HEK293 (cell line): ENCODE data around the gene EIF4G3.
A peak's percentile ranks its signal among the peaks of the same experiment; 100 is the strongest.

ENCODE experiments used
- CTCF ChIA-PET: fragments of 350-600 bp; formaldehyde crosslinking; extraction: SDS; loops from one replicate; lab custom pipeline; 2021; ENCODE audit warnings: antibody characterized with exemption; lab: Yijun Ruan, JAX
- POLR2A ChIA-PET: fragments of 300-600 bp; formaldehyde crosslinking; extraction: SDS; loops from one replicate; lab custom pipeline; 2020; ENCODE audit warnings: antibody characterized with exemption, inconsistent platforms; lab: Yijun Ruan, JAX
- H3K27ac ChIP-seq: fragments of 200-500 bp; sonication (Bioruptor generic); 2 replicates; pipeline ENCODE4 v1.5.1; 2014; ENCODE audit warnings: low read depth, low read length, control low read depth, inconsistent platforms; ENCODE audit errors: extremely low read depth
- H3K36me3 ChIP-seq, 2 experiments: fragments of 200-500 bp in 1 of 2; sonication (Bioruptor generic) in 1 of 2; 1 replicate in 1 of 2; 2 replicates in 1 of 2; pipeline ENCODE4 v1.5.1; 2014 to 2017; ENCODE audit warnings: inconsistent platforms in 2 of 2, low read length in 2 of 2; ENCODE audit not compliant: control insufficient read depth in 2 of 2, insufficient read depth in 1 of 2
- H3K4me1 ChIP-seq: fragments of 200-500 bp; sonication (Bioruptor generic); 2 replicates; pipeline ENCODE4 v1.5.1; 2014; ENCODE audit warnings: mild to moderate bottlenecking, low read length, inconsistent platforms; ENCODE audit not compliant: control insufficient read depth, insufficient read depth
- H3K4me3 ChIP-seq: 2 replicates; pipeline ENCODE4 v1.5.1; 2011; ENCODE audit warnings: low read depth, mild to moderate bottlenecking, control low read depth, low read length, moderate library complexity
- H3K9me3 ChIP-seq: fragments of 200-500 bp; sonication (Bioruptor generic); 2 replicates; pipeline ENCODE4 v1.5.1; 2014; ENCODE audit warnings: low read depth, low read length, inconsistent platforms; ENCODE audit not compliant: control insufficient read depth, insufficient read depth
- EGR2 ChIP-seq: fragments of 450-650 bp; formaldehyde crosslinking; IDR thresholded peaks from 2 replicates; pipeline ENCODE4 v1.5.1; 2016; ENCODE audit warnings: low read depth, missing biosample characterization, missing genetic modification characterization
- HOXC10 ChIP-seq: sonication (generic); formaldehyde crosslinking; IDR thresholded peaks from 2 replicates; pipeline ENCODE4 v1.8.1; 2023; ENCODE audit warnings: mild to moderate bottlenecking, missing genetic modification reagents
- KLF1 ChIP-seq: fragments of 450-650 bp; formaldehyde crosslinking; IDR thresholded peaks from 2 replicates; pipeline ENCODE4 v1.5.1; 2016; ENCODE audit warnings: missing biosample characterization, missing genetic modification characterization
- OSR2 ChIP-seq: fragments of 450-650 bp; formaldehyde crosslinking; IDR thresholded peaks from 2 replicates; pipeline ENCODE4 v1.5.1; 2016; ENCODE audit warnings: missing biosample characterization, missing genetic modification characterization
- WT1 ChIP-seq: fragments of 450-650 bp; formaldehyde crosslinking; IDR thresholded peaks from 2 replicates; pipeline ENCODE4 v1.5.1; 2016; ENCODE audit warnings: missing biosample characterization, missing genetic modification characterization
- ZBTB21 ChIP-seq: fragments of 450-650 bp; formaldehyde crosslinking; IDR thresholded peaks from 2 replicates; pipeline ENCODE4 v1.5.1; 2017; ENCODE audit warnings: missing biosample characterization, missing genetic modification characterization
- ZFHX2 ChIP-seq: fragments of 450-650 bp; formaldehyde crosslinking; conservative IDR thresholded peaks from 2 replicates; pipeline ENCODE4 v1.5.1; 2016; ENCODE audit warnings: missing biosample characterization, missing genetic modification characterization
- ZNF274 ChIP-seq, 2 experiments: fragments of 200-500 bp in 1 of 2; fragments of 450-650 bp in 1 of 2; sonication (Bioruptor generic) in 1 of 2; formaldehyde crosslinking in 1 of 2; IDR thresholded peaks; 2 replicates each; pipeline versions ENCODE4 v1.5.1 to v1.6.1; 2014 to 2016; ENCODE audit warnings: borderline replicate concordance in 1 of 2, inconsistent platforms in 1 of 2, low read length in 1 of 2, missing biosample characterization in 1 of 2, missing genetic modification characterization in 1 of 2
- ZNF302 ChIP-seq: fragments of 450-650 bp; formaldehyde crosslinking; IDR thresholded peaks from 2 replicates; pipeline ENCODE4 v1.5.1; 2016; ENCODE audit warnings: missing biosample characterization, missing genetic modification characterization, low read depth
- ZNF433 ChIP-seq: fragments of 450-650 bp; formaldehyde crosslinking; IDR thresholded peaks from 2 replicates; pipeline ENCODE4 v1.5.1; 2016; ENCODE audit warnings: missing biosample characterization, missing genetic modification characterization, low read depth
- ZNF529 ChIP-seq: fragments of 450-650 bp; formaldehyde crosslinking; IDR thresholded peaks from 2 replicates; pipeline ENCODE4 v1.5.1; 2017; ENCODE audit warnings: missing genetic modification characterization, missing biosample characterization; ENCODE audit not compliant: insufficient replicate concordance
- ZNF600 ChIP-seq: fragments of 450-650 bp; formaldehyde crosslinking; IDR thresholded peaks from 2 replicates; pipeline ENCODE4 v1.5.1; 2016; ENCODE audit warnings: missing biosample characterization, missing genetic modification characterization
- ZNF654 ChIP-seq: fragments of 450-650 bp; formaldehyde crosslinking; IDR thresholded peaks from 2 replicates; pipeline ENCODE4 v1.5.1; 2016; ENCODE audit warnings: low read depth, missing biosample characterization, missing genetic modification characterization
- TF ChIP-seq, protein P1 (sequence below): fragments of 450-650 bp; formaldehyde crosslinking; IDR thresholded peaks from 2 replicates; pipeline ENCODE4 v1.5.1; 2017; ENCODE audit warnings: missing biosample characterization, missing genetic modification characterization
- TF ChIP-seq, protein P2 (sequence below): fragments of 450-650 bp; formaldehyde crosslinking; IDR thresholded peaks from 2 replicates; pipeline ENCODE4 v1.5.1; 2016; ENCODE audit warnings: missing biosample characterization, missing genetic modification characterization
- TF ChIP-seq, protein P3 (sequence below): fragments of 450-650 bp; formaldehyde crosslinking; IDR thresholded peaks from 2 replicates; pipeline ENCODE4 v1.5.1; 2016; ENCODE audit warnings: missing biosample characterization, missing genetic modification characterization
- TF ChIP-seq, protein P4 (sequence below): fragments of 450-650 bp; formaldehyde crosslinking; IDR thresholded peaks from 2 replicates; pipeline ENCODE4 v1.5.1; 2016; ENCODE audit warnings: missing biosample characterization, missing genetic modification characterization
- TF ChIP-seq, protein P5 (sequence below): fragments of 450-650 bp; formaldehyde crosslinking; IDR thresholded peaks from 2 replicates; pipeline ENCODE4 v1.5.1; 2016; ENCODE audit warnings: missing biosample characterization, missing genetic modification characterization

Gene EIF4G3

DNA sequence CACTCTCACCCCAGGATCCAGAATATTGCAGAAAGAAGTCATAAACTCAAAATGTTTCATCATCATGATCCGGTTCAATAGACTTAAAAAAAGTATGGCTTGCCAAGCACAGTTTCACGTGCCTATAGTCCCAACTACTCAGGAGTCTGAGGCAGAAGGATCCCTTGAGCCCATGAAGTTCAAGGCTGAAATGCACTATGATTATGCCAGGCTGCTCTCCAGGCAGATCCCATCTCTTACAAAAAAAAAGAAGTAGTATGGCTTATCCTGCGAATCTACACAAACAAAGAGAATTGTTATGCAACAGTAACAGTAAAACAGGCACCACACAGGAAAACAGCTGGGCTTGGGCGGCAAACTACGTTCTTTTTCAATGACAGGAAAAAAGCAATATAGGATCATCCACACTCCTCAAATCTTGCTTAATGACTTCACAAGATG lies 76.2 kb downstream of the EIF4G3 start:
- POLR2A ChIA-PET, result no interaction called here
- H3K36me3 ChIP-seq, result peaks cover 15 to 40% of the 10 kb centered on the region in 2 experiments; a peak in 2 of 3 replicates

DNA sequence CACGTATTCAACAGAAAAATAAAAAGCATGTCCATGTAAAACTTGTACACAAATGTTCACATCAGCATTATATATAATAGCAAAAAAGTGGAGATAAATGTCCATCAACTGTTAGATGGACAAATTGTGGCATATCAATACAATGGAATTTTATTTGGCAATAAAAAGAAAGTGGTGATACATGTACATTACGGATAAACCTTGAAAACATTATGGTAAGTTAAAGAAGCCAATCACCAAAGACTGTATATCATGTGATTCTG lies 76.9 kb downstream of the EIF4G3 start:
- no peaks in the 10 kb centered on the region for H3K4me1 ChIP-seq
- no peaks in the 10 kb centered on the region for H3K9me3 ChIP-seq
- no peak overlapping the region for H3K4me3 ChIP-seq
- peaks cover 10 to 37% of the 10 kb centered on the region in 2 experiments; a peak in 2 of 3 replicates for H3K36me3 ChIP-seq
- ChIA-PET POLR2A (no interaction called here), CTCF (no interaction called here)
- no peak overlapping the region for H3K27ac ChIP-seq
- TF ChIP-seq WT1 (tag by site-specific recombination), result no peak
- TF ChIP-seq, protein P1, sequence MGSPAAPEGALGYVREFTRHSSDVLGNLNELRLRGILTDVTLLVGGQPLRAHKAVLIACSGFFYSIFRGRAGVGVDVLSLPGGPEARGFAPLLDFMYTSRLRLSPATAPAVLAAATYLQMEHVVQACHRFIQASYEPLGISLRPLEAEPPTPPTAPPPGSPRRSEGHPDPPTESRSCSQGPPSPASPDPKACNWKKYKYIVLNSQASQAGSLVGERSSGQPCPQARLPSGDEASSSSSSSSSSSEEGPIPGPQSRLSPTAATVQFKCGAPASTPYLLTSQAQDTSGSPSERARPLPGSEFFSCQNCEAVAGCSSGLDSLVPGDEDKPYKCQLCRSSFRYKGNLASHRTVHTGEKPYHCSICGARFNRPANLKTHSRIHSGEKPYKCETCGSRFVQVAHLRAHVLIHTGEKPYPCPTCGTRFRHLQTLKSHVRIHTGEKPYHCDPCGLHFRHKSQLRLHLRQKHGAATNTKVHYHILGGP, result no peak
- TF ChIP-seq ZNF433 (tag by site-specific recombination), result no peak
- no peak for TF ChIP-seq EGR2 (tag by site-specific recombination)
- TF ChIP-seq ZNF654 (tag by site-specific recombination), result no peak
- TF ChIP-seq HOXC10 (CRISPR knock-in tag), result no peak
- no peak for TF ChIP-seq ZBTB21 (tag by site-specific recombination)
- TF ChIP-seq ZFHX2 (tag by site-specific recombination), result no peak
- no peak for TF ChIP-seq ZNF302
- TF ChIP-seq, protein P2, sequence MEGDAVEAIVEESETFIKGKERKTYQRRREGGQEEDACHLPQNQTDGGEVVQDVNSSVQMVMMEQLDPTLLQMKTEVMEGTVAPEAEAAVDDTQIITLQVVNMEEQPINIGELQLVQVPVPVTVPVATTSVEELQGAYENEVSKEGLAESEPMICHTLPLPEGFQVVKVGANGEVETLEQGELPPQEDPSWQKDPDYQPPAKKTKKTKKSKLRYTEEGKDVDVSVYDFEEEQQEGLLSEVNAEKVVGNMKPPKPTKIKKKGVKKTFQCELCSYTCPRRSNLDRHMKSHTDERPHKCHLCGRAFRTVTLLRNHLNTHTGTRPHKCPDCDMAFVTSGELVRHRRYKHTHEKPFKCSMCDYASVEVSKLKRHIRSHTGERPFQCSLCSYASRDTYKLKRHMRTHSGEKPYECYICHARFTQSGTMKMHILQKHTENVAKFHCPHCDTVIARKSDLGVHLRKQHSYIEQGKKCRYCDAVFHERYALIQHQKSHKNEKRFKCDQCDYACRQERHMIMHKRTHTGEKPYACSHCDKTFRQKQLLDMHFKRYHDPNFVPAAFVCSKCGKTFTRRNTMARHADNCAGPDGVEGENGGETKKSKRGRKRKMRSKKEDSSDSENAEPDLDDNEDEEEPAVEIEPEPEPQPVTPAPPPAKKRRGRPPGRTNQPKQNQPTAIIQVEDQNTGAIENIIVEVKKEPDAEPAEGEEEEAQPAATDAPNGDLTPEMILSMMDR (tag by site-specific recombination), result no peak
- no peak for TF ChIP-seq ZNF529 (tag by site-specific recombination)
- no peak for TF ChIP-seq ZNF274 (IDR thresholded peaks at IDR 0.05; ENCODE audit: low read length)
- TF ChIP-seq ZNF274 (tag by site-specific recombination; IDR thresholded peaks at IDR 0.05; ENCODE audit: borderline replicate concordance), result no peak
- TF ChIP-seq, protein P3, sequence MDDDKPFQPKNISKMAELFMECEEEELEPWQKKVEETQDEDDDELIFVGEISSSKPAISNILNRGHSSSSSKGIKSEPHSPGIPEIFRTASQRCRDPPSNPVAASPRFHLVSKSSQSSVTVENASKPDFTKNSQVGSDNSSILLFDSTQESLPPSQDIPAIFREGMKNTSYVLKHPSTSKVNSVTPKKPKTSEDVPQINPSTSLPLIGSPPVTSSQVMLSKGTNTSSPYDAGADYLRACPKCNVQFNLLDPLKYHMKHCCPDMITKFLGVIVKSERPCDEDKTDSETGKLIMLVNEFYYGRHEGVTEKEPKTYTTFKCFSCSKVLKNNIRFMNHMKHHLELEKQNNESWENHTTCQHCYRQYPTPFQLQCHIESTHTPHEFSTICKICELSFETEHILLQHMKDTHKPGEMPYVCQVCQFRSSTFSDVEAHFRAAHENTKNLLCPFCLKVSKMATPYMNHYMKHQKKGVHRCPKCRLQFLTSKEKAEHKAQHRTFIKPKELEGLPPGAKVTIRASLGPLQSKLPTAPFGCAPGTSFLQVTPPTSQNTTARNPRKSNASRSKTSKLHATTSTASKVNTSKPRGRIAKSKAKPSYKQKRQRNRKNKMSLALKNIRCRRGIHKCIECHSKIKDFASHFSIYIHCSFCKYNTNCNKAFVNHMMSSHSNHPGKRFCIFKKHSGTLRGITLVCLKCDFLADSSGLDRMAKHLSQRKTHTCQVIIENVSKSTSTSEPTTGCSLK (tag by site-specific recombination), result no peak
- no peak for TF ChIP-seq KLF1 (tag by site-specific recombination)
- TF ChIP-seq, protein P4, sequence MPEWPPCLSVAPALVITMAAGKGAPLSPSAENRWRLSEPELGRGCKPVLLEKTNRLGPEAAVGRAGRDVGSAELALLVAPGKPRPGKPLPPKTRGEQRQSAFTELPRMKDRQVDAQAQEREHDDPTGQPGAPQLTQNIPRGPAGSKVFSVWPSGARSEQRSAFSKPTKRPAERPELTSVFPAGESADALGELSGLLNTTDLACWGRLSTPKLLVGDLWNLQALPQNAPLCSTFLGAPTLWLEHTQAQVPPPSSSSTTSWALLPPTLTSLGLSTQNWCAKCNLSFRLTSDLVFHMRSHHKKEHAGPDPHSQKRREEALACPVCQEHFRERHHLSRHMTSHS (tag by site-specific recombination), result no peak

More for the DNA sequence above, 76.2 kb downstream of the EIF4G3 start:
- no peak overlapping the region for H3K27ac ChIP-seq
- no peaks in the 10 kb centered on the region for H3K9me3 ChIP-seq
- H3K4me3 ChIP-seq, result no peak overlapping the region
- no peak for TF ChIP-seq OSR2 (tag by site-specific recombination)
- 0 out of 2 replicates have a peak, but pooled peaks have one; percentile 10 for TF ChIP-seq ZNF600 (tag by site-specific recombination)
- TF ChIP-seq, protein P5, sequence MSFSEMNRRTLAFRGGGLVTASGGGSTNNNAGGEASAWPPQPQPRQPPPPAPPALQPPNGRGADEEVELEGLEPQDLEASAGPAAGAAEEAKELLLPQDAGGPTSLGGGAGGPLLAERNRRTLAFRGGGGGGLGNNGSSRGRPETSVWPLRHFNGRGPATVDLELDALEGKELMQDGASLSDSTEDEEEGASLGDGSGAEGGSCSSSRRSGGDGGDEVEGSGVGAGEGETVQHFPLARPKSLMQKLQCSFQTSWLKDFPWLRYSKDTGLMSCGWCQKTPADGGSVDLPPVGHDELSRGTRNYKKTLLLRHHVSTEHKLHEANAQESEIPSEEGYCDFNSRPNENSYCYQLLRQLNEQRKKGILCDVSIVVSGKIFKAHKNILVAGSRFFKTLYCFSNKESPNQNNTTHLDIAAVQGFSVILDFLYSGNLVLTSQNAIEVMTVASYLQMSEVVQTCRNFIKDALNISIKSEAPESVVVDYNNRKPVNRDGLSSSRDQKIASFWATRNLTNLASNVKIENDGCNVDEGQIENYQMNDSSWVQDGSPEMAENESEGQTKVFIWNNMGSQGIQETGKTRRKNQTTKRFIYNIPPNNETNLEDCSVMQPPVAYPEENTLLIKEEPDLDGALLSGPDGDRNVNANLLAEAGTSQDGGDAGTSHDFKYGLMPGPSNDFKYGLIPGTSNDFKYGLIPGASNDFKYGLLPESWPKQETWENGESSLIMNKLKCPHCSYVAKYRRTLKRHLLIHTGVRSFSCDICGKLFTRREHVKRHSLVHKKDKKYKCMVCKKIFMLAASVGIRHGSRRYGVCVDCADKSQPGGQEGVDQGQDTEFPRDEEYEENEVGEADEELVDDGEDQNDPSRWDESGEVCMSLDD (tag by site-specific recombination), result no peak
- H3K4me1 ChIP-seq, result no peaks in the 10 kb centered on the region
- CTCF ChIA-PET, result no interaction called here
